Left renal pelvis (tissue), 4 donors: Measurements from ENCODE around the gene GPR108. TPM values are rescaled to one million over a fixed set of nuclear protein-coding genes. Genes with fewer than 3 reads are reported as not detected.
"Not testable (repeated sequence)": the region's sequence is repeated elsewhere in the genome, so short reads cannot be mapped to it uniquely, and the experiment has no call there.

Experiments used
- DNase-seq, 4 donors: peaks; one replicate each; pipeline ENCODE4 v3.0.0-alpha.2; 2013; ENCODE audit warnings: low read depth in 4 of 4, low spot score in 3 of 4
- polyA plus RNA-seq, 4 donors: library from polyadenylated mRNA; unstranded; fragments of 120-200 nt; gene quantifications; one replicate each; pipeline ENCODE4 v1.2.1, GENCODE V29; 2013; ENCODE audit not compliant: insufficient read length in 4 of 4

Gene GPR108
- 10 to 100 TPM; 43.0 to 67.8 (median 58.7) TPM for polyA plus RNA-seq

- DNase-seq = peak; percentile 99 to 100 (median 100)
Observed at GRCh38 chr19:6737284-6737872, at the start of gene GPR108. Gene GPR108 (minus strand): TSS chr19:6737580. CDS start chr19:6737576, 4 bp downstream.

DNA sequence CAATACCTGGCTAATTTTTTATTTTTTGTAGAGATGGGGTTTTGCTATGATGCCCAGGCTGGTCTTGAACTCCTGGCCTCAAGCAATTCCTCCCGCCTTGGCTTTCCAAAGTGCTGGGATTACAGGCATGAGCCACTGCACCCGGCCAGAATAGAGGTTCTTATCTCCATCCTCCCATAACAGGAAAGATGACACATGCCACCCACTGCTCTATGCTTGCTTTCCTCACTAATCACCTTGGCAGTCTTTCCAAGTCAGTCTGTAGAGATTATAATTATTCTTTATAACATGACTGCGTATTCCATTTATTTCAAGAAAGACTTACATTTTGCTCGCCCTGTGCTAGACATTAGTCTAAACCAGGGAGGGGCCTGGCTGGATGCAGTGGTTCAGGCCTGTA is 41.8 kb upstream of the GPR108 start:
- no peak for DNase-seq

- no peak for DNase-seq
Observed at GRCh38 chr19:6778386-6778785, 41.0 kb upstream of the GPR108 start.

GRCh38 chr19:6777434-6777833 is 40.1 kb upstream of the GPR108 start:
- DNase-seq = no peak

DNA sequence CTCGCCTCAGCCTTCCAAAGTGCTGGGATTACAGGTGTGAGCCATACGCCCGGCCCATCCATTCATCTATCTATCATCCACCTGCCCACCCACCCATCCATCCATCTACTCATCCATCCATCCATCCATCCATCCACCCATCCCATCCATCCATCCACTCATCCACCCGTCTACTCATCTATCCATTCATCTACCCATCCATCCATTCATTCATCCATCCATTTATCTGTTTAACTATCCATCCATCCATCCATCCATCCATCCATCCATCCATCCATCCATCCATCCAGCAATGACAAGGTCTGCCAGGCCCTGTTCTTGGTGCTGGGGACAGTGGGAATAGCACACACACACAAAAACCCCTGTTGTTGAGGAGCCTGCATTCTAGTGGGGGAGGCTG is 39.6 kb upstream of the GPR108 start:
- DNase-seq = no peak

DNA sequence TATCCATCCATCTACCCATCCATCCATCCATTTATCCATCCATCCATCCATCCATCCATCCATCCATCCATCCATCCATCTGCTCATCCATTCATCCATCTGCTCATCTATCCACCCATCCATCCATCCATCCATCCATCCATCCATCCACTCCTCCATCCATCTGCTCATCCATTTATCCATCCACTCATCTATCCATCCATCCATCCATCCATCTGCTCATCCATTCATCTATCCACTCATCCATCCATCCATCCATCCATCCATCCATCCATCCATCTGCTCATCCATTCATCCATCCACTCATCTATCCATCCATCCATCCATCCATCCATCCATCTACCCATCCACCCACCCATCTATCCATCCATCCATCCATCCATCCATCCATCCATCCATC is 38.7 kb upstream of the GPR108 start:
- not testable (repeated sequence) for DNase-seq

DNA sequence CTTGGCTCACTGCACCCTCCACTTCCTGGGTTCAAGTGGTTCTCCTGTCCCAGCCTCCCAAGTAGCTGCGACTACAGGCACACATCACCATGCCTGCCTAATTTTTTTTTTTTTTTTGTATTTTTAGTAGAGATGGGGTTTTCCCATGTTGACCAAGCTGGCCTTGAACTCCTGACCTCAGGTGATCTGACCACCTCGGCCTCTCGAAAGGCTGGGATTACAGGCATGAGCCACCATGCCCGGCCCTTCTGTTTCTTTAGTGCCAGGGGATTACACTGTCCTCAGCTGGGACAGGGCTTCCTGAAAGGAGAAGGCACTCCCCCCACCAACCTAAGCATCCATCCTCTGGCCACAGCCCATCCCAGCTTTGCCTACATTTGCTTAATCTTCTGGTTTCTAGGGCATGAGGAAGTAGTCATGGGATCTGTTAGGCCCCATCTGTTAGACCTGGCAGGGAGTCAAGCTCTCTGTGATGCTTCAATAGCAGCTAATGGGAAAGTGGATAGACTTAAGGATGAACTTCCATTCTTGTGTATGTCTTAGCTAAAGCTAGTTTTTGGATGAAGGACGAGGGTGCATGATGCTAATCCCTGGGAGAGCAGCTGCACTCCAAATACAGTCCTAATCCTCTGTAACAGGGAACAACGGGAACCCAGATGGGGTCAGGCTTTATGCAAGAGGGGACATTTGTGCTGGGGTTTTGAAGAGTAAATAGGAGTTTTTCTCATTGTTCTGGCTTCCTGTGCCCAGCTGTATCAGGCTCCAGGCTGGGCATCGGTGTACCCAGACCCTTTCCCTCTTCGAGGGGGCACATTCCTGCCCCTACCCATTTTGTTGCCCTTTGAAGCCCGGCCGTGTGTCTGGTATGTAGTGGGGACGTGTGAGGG is 37.7 kb upstream of the GPR108 start:
- DNase-seq = no peak

DNA sequence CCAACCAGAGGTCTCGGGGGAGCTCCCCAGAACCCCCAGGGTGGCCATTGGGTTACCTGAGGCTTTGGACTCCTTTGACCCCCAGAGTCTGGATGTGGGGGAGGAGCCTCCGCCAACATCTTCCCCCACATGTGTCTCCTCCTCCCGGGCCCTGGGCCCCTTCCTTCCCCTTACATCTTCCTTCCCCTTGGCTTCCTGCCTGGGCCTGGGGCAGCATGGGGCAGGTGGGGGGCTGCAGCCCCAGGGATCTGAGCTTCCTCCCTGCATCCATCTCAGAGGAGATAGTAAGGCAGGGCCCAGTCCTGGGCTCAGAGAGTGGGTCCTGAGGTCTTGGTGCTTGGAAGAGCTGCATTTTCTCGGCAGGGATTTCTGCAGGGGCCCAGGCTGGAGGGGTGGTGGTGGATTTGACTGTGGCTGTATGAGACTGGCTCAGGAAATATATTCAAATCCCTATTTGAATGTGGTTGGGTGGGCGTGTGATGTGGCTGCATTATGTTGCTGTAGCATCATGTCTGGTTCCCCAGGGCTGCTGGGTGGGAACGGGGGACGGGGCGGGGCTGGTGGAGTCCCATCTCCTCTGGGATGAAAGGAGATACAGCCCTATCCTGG is 36.0 kb upstream of the GPR108 start:
- no peak for DNase-seq

GRCh38 chr19:6772866-6773322 is 35.5 kb upstream of the GPR108 start:
- no peak for DNase-seq

- DNase-seq = no peak
Observed at GRCh38 chr19:6772028-6772865, 34.9 kb upstream of the GPR108 start, which contains the start of gene VAV1. Gene VAV1 (plus strand): TSS chr19:6772708. CDS start chr19:6772808, 100 bp downstream.

- not testable (repeated sequence) for DNase-seq
Observed at GRCh38 chr19:6771648-6772027, 34.3 kb upstream of the GPR108 start.

DNA sequence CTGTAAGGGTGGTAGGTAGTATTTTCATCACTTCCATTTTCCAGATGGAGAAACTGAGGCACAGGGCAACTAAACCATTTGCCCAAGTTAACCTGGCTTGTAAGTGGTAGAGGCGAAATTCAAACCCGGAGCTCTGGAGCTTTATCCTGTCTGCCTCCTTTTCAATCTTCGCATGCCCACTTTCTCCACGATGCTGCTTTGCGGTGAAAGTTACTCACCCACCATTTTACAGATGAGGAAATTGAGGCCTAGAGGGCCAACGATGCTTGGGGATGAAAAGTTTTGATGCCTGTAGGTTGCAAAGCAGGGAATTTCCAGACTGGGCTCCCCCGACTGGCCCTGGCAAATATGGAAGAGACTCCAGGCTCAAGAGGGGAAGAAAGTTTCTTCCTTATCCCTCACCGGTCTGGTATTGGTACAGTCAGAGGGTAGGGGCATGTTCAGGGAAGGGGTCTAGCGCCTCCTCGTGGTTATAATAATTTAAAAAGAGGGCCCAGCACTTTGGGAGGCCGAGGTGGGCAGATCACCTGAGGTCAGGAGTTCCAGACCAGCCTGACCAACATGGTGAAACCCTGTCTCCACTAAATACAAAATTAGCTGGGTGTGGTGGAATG is 31.7 kb upstream of the GPR108 start:
- no peak for DNase-seq

GRCh38 chr19:6768236-6768785 is 30.9 kb upstream of the GPR108 start:
- no peak for DNase-seq

DNA sequence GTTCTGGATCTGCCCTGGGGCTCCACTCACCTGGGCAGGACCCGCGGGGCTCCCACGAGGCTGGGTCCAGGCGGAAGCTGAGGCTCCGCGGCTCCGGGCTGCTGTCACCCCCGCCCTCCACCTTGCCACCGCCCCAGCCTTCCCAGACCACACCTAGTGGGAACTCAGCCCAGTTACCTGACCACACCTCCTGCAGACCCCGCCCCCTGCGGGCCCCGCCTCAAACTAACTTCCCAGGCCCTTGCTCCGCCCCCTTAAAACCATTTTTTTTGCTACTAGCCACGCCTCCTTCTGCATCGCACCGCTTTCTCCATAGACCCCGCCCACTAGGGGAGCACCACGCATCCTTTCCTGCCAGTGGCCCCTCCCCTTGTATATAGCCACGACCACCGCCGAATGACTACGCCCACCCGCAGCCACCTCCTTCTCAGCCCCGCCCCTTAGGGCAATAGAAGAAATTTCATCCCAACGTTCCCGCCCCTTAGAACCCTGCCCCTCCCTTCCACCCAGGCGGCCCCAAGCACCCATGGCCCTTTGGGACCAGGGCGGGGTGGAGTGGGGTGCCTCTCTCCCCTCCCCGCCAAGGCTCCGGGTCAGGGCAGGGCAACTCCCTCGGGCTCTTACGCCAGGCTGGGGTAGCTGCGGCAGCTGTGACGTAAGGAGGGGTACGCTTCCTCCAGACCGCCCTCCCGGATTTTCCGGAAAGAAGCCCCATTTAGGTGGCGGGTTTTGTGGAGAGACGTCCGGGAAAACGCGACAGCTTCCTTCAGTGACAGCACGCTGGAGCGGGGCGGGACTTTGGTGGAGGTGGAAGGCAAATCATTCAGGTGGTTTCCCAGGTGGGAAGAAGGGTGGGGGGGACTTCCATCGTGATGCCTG is 30.2 kb upstream of the GPR108 start, which contains the start of gene SH2D3A:
Gene SH2D3A (minus strand): TSS at position 79 of the 879 bp plus-strand sequence. CDS start 3,687 bp downstream, outside the sequence.
- peak in 1 of 4 donors; percentile 53 for DNase-seq

GRCh38 chr19:6767081-6767356 is 29.6 kb upstream of the GPR108 start:
- DNase-seq = no peak

GRCh38 chr19:6766357-6767080 is 29.1 kb upstream of the GPR108 start:
- no peak for DNase-seq

- DNase-seq = peak in 1 of 4 donors; percentile 48
Observed at GRCh38 chr19:6765738-6766356, 28.5 kb upstream of the GPR108 start.
